Nephron progenitor cell (in vitro differentiated cells): ENCODE data around the gene CEACAM18.

Experiments used
- DNase-seq: peaks from one replicate; pipeline ENCODE4 v3.0.0; 2021
- H3K27ac Mint-ChIP-seq: 2 replicates; pipeline ENCODE4 v1.8.0; 2021; ENCODE audit warnings: mild to moderate bottlenecking, moderate library complexity, mixed read lengths
- H3K27me3 Mint-ChIP-seq: 2 replicates; pipeline ENCODE4 v1.8.0; 2021; ENCODE audit warnings: mild to moderate bottlenecking, low read depth, mixed read lengths; ENCODE audit not compliant: poor library complexity
- H3K36me3 Mint-ChIP-seq: 2 replicates; pipeline ENCODE4 v1.8.0; 2021; ENCODE audit warnings: low read depth, mixed read lengths
- H3K4me1 Mint-ChIP-seq: 2 replicates; pipeline ENCODE4 v1.8.0; 2021; ENCODE audit warnings: mixed read lengths
- H3K4me3 Mint-ChIP-seq: 2 replicates; pipeline ENCODE4 v1.8.0; 2021; ENCODE audit warnings: mild to moderate bottlenecking, moderate library complexity, mixed read lengths
- H3K9me3 Mint-ChIP-seq: 2 replicates; pipeline ENCODE4 v1.8.0; 2021; ENCODE audit warnings: mild to moderate bottlenecking, moderate library complexity, mixed read lengths
- CTCF ChIP-seq: fragments of 200-600 bp; sonication (generic); IDR thresholded peaks from 2 replicates; pipeline ENCODE4 v1.5.0; 2021; ENCODE audit warnings: antibody characterized with exemption

Gene CEACAM18

GRCh38 chr19:51467864-51468544 lies 10.3 kb upstream of the CEACAM18 start:
- peaks cover 33% of the 10 kb centered on the region for H3K27me3 Mint-ChIP-seq

GRCh38 chr19:51468545-51468920 lies 9.8 kb upstream of the CEACAM18 start:
- H3K4me3 Mint-ChIP-seq: no peak overlapping the region

More at GRCh38 chr19:51467864-51468544, 10.3 kb upstream of the CEACAM18 start:
- no peak for TF ChIP-seq CTCF
- Mint-ChIP-seq H3K4me3 (no peak overlapping the region), H3K4me1 (no peaks in the 10 kb centered on the region), H3K9me3 (peaks cover 26% of the 10 kb centered on the region), H3K36me3 (no peaks in the 10 kb centered on the region), H3K27ac (no peak overlapping the region)
- no peak for DNase-seq

GRCh38 chr19:51469162-51469561 lies 9.2 kb upstream of the CEACAM18 start:
- H3K4me3 Mint-ChIP-seq: no peak overlapping the region
- no peak overlapping the region for H3K27ac Mint-ChIP-seq
- H3K4me1 Mint-ChIP-seq: no peaks in the 10 kb centered on the region
- DNase-seq: no peak
- no peaks in the 10 kb centered on the region for H3K36me3 Mint-ChIP-seq
- H3K9me3 Mint-ChIP-seq: peaks cover 18% of the 10 kb centered on the region
- peaks cover 25% of the 10 kb centered on the region for H3K27me3 Mint-ChIP-seq
- no peak for TF ChIP-seq CTCF

More at GRCh38 chr19:51468545-51468920, 9.8 kb upstream of the CEACAM18 start:
- no peaks in the 10 kb centered on the region for H3K36me3 Mint-ChIP-seq
- H3K27me3 Mint-ChIP-seq: peaks cover 28% of the 10 kb centered on the region
- H3K9me3 Mint-ChIP-seq: peaks cover 21% of the 10 kb centered on the region
- no peak for TF ChIP-seq CTCF
- H3K27ac Mint-ChIP-seq: no peak overlapping the region
- DNase-seq: no peak
- H3K4me1 Mint-ChIP-seq: no peaks in the 10 kb centered on the region

GRCh38 chr19:51469629-51470028 lies 8.7 kb upstream of the CEACAM18 start:
- H3K27me3 Mint-ChIP-seq: peaks cover 21% of the 10 kb centered on the region
- DNase-seq: no peak
- TF ChIP-seq CTCF: no peak
- H3K4me1 Mint-ChIP-seq: no peaks in the 10 kb centered on the region
- H3K36me3 Mint-ChIP-seq: no peaks in the 10 kb centered on the region
- H3K27ac Mint-ChIP-seq: no peak overlapping the region
- H3K4me3 Mint-ChIP-seq: no peak overlapping the region
- peaks cover 15% of the 10 kb centered on the region for H3K9me3 Mint-ChIP-seq

GRCh38 chr19:51470966-51471365 lies 7.4 kb upstream of the CEACAM18 start:
- Mint-ChIP-seq H3K4me3 (no peak overlapping the region), H3K36me3 (no peaks in the 10 kb centered on the region), H3K9me3 (peaks cover 17% of the 10 kb centered on the region)

More at GRCh38 chr19:51470966-51471365, 7.4 kb upstream of the CEACAM18 start:
- Mint-ChIP-seq H3K27ac (no peak overlapping the region), H3K27me3 (peaks cover 14% of the 10 kb centered on the region), H3K4me1 (no peaks in the 10 kb centered on the region)
- TF ChIP-seq CTCF: no peak
- DNase-seq: no peak
